H4 (cell line): ENCODE measurements around the gene MYH7B. TPM values are rescaled to one million over a fixed set of nuclear protein-coding genes. Genes with fewer than 3 reads are reported as not detected.

ENCODE experiments used
- DNase-seq: peaks from one replicate; pipeline ENCODE4 v3.0.0-alpha.2; 2015; ENCODE audit warnings: low spot score
- total RNA-seq: library from RNA; depleted of rRNA; stranded (reverse); fragments of >200 nt; shearing (Covaris generic); gene quantifications from 2 replicates; pipeline ENCODE4 v1.2.3, GENCODE V29; 2014

MYH7B gene
- total RNA-seq, 1 experiment from 2014 or later = not detected

- DNase-seq = no peak
These were observed 34.6 kb downstream of the MYH7B start for GRCh38 chr20:34990231-34990630.

GRCh38 chr20:34990661-34991214, 35.1 kb downstream of the MYH7B start:
- no peak for DNase-seq

GRCh38 chr20:34992751-34993417, 37.2 kb downstream of the MYH7B start:
- DNase-seq = no peak

GRCh38 chr20:34993941-34994508, 38.4 kb downstream of the MYH7B start:
- DNase-seq = no peak

GRCh38 chr20:34994509-34995131, 39.0 kb downstream of the MYH7B start:
- DNase-seq = no peak

DNA sequence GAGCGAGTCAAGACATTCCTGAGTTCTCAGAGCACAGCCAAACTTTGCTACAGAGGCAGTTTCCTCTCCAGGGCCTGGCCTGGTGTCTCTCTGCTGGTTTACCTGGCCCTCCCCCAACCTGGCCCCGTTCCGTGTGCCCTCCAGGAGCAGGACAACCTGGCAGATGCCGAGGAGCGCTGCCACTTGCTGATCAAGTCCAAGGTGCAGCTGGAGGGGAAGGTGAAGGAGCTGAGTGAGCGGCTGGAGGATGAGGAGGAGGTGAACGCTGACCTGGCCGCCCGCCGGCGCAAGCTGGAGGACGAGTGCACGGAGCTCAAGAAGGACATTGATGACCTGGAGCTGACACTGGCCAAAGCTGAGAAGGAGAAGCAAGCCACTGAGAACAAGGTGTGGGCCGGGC, 39.5 kb downstream of the MYH7B start:
- DNase-seq = no peak

GRCh38 chr20:34995696-34996095, 40.0 kb downstream of the MYH7B start:
- no peak for DNase-seq

DNA sequence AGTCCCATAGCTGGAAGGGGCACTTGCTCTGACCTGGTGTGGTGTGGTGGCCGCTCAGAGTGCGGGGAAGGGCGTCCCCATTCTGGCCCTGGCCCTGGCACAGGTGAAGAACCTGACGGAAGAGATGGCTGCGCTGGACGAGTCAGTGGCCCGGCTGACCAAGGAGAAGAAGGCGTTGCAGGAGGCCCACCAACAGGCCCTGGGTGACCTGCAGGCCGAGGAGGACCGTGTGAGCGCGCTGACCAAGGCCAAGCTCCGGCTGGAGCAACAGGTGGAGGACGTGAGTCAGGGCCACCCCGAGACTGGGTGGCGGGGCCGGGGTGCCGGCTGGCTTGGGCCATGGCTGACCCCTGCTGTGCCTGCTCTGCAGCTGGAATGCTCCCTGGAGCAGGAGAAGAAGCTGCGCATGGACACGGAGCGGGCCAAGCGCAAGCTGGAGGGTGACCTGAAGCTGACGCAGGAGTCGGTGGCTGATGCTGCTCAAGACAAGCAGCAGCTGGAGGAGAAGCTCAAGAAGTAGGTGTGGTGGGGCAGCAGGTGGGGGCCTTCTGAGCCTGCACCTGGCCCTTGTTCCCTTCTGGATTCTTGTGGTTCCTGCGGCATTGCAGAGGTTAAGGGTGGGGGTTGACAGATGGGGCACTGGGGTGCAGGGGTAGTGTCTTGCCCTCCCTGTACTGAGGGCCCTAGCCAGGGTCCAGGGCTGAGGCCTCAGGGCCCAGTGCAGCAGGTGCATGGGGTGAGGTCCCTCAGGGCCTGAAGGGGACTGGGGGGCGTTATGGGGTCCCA, 40.8 kb downstream of the MYH7B start:
- no peak for DNase-seq

DNA sequence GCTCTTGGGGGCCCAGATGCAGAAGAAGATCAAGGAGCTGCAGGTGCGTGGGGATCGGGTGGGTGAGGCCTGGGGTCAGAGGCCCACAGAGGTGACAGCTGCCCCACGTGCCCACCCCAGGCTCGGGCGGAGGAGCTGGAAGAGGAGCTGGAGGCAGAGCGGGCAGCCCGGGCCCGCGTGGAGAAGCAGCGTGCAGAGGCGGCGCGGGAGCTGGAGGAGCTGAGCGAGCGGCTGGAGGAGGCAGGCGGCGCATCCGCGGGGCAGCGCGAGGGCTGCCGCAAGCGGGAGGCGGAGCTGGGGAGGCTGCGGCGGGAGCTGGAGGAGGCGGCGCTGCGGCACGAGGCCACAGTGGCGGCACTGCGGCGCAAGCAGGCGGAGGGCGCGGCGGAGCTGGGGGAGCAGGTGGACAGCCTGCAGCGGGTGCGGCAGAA, 41.5 kb downstream of the MYH7B start:
- DNase-seq = no peak

DNA sequence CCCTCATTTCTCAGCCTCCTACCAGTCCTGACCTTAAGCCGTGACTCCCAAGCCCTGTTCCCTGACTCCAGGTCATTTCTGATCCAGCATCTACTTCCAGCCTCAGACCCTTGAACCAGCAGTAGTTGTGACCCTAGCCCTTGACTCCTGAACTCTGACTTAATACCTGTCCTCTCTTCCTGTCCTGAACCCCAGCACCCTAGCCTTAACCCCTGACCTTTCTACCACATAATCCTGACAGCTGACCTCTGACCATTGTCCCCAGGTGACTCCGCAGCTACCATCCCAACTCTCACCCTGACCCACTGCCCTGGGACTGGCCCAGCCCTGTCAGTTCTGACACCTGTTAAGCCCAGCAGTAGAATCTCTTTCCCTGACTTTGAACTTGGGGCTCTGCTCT, 42.1 kb downstream of the MYH7B start:
- no peak for DNase-seq

- DNase-seq = no peak
These were observed 42.8 kb downstream of the MYH7B start for GRCh38 chr20:34998331-34998950.

- no peak for DNase-seq
These were observed 43.4 kb downstream of the MYH7B start for GRCh38 chr20:34999021-34999451.

GRCh38 chr20:34999782-35000181, 44.1 kb downstream of the MYH7B start:
- no peak for DNase-seq

DNA sequence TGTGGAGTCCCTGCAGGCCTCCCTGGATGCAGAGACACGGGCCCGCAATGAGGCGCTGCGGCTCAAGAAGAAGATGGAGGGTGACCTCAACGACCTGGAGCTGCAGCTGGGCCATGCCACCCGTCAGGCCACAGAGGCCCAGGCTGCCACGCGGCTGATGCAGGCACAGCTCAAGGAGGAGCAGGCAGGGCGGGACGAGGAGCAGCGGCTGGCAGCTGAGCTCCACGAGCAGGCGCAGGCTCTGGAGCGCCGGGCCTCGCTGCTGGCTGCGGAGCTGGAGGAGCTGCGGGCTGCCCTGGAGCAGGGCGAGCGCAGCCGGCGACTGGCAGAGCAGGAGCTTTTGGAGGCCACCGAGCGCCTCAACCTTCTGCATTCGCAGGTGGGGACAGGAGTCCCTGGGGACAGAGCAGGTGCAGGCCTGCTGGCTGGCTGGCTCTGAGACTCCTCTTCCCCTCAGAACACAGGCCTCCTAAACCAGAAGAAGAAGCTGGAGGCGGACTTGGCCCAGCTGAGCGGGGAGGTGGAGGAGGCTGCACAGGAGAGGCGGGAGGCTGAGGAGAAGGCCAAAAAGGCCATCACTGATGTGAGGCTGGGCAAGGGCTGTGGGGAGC, 44.7 kb downstream of the MYH7B start:
- no peak for DNase-seq

GRCh38 chr20:35000922-35001595, 45.4 kb downstream of the MYH7B start:
- DNase-seq = no peak

DNA sequence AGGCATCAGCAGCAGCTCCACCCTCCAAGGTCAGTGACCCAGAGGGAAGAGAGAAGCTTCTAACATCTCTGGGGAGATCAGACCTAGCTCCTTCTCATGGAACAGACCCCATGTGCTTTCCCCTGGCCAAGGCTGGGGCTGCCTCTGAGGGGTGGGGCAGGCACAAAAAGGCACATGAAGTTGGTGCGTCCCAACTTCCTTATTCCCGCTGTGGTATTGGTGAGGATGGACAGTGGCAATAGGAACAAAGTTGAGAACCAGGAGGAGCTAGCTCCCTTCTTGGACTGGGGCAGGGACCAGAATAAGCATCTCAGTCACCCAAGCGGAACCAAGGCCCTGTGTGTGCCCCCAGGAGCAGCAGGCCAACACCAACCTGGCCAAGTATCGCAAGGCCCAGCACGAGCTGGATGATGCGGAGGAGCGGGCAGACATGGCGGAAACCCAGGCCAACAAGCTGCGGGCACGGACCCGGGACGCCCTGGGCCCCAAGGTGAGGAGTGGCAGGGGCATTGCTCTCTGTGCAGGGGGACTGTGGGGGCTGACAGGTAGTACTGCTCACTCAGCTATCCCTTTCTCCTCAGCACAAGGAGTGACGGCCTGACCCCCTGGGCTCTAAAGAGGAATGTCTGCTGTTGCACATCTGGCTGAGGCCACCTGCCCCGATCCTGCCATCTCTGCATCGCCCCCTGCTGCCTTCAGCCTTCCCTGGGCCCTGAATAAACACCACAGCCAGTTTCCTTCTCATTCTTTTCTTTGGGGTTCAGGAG, 46.1 kb downstream of the MYH7B start:
- DNase-seq = no peak

DNA sequence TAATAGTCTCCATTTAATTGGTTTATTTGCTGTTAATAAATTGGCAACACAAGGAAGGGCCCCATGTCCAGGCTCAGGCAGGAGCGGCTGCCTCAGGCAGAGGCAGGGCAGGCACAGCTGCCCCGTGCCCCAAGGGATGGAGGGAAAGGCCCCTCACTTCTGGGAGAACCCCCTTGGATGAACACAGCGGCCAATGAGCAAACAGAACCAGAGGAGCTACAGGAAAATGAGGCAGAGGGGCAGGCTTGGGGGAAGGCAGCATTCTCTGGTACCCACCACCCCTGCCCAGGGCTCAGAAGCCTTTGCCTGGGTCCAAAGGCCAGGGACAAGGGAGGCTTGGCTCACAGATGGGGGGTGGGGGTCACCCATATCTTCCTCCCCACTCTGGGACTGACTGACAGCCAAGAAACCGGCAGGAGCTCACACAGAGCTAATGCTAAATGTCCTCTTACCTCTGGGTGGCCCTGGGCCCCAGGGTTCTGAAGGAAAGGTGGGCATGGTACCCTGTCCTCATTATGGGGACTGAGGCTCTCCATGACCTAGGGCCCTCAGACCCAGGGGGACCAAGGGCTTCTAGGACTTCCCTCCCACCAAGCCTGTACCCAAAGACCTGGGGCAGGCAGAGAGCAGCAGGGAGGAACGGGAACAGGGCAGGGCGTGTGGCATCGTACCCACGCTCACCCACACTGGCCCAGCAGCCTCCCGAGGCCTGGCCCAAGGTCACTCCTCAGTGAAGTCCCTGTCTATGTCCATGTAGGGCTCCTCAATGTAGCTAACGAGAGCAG, 47.0 kb downstream of the MYH7B start:
- DNase-seq = no peak

- no peak for DNase-seq
These were observed 47.8 kb downstream of the MYH7B start for GRCh38 chr20:35003211-35004031.
